WTC11 (cell line): ENCODE measurements around the gene MRPL10. TPM values are rescaled to one million over a fixed set of nuclear protein-coding genes. Genes with fewer than 3 reads are reported as not detected.
A peak's percentile ranks its signal among the peaks of the same experiment; 100 is the strongest.

Experiments used
- ATF1 ChIP-seq: sonication (generic); formaldehyde crosslinking; IDR thresholded peaks from 2 replicates; pipeline ENCODE4 v1.8.1; 2023; ENCODE audit warnings: mild to moderate bottlenecking, moderate library complexity, missing genetic modification reagents
- CREB1 ChIP-seq: sonication (generic); formaldehyde crosslinking; IDR thresholded peaks from 2 replicates; pipeline ENCODE4 v1.8.0; 2023; ENCODE audit warnings: mild to moderate bottlenecking, missing genetic modification reagents
- ESRRA ChIP-seq: sonication (generic); formaldehyde crosslinking; IDR thresholded peaks from 2 replicates; pipeline ENCODE4 v1.8.1; 2022; ENCODE audit warnings: mild to moderate bottlenecking, missing genetic modification reagents, borderline replicate concordance
- FOXK1 ChIP-seq: sonication (generic); formaldehyde crosslinking; IDR thresholded peaks from 2 replicates; pipeline ENCODE4 v1.8.0; 2022; ENCODE audit warnings: mild to moderate bottlenecking, moderate library complexity, missing genetic modification reagents
- FOXP1 ChIP-seq: sonication (generic); formaldehyde crosslinking; IDR thresholded peaks from 2 replicates; pipeline ENCODE4 v1.8.0; 2022; ENCODE audit warnings: missing genetic modification reagents, mild to moderate bottlenecking, moderate library complexity, borderline replicate concordance
- GRHL2 ChIP-seq: fragments of 250-450 bp; sonication (Bioruptor Pico); IDR thresholded peaks from 2 replicates; pipeline ENCODE4 v1.8.0; 2022; ENCODE audit warnings: mild to moderate bottlenecking, moderate library complexity; ENCODE audit not compliant: insufficient replicate concordance, severe bottlenecking
- GTF2I ChIP-seq: fragments of 250-450 bp; sonication (Bioruptor Pico); conservative IDR thresholded peaks from 2 replicates; pipeline ENCODE4 v1.4.0; 2021; ENCODE audit warnings: mild to moderate bottlenecking
- IRF2 ChIP-seq: sonication (generic); formaldehyde crosslinking; IDR thresholded peaks from 2 replicates; pipeline ENCODE4 v1.8.0; 2022; ENCODE audit warnings: low read depth, missing genetic modification reagents, borderline replicate concordance
- JUN ChIP-seq: sonication (generic); formaldehyde crosslinking; IDR thresholded peaks from 2 replicates; pipeline ENCODE4 v1.8.0; 2023; ENCODE audit warnings: mild to moderate bottlenecking, missing genetic modification reagents
- NR1H2 ChIP-seq: sonication (generic); formaldehyde crosslinking; IDR thresholded peaks from 2 replicates; pipeline ENCODE4 v1.9.0; 2021; ENCODE audit warnings: mild to moderate bottlenecking, moderate library complexity, missing genetic modification reagents
- SOX15 ChIP-seq: fragments of 250-450 bp; sonication (Bioruptor Pico); IDR thresholded peaks from 2 replicates; pipeline ENCODE4 v1.9.0; 2021; ENCODE audit warnings: mild to moderate bottlenecking
- TCF7 ChIP-seq: sonication (generic); formaldehyde crosslinking; IDR thresholded peaks from 2 replicates; pipeline ENCODE4 v1.8.0; 2022; ENCODE audit warnings: mild to moderate bottlenecking, low read depth, missing genetic modification reagents, moderate library complexity
- ZNF317 ChIP-seq: sonication (generic); formaldehyde crosslinking; IDR thresholded peaks from 2 replicates; pipeline ENCODE4 v1.8.1; 2023; ENCODE audit warnings: low read depth, mild to moderate bottlenecking, moderate library complexity, missing genetic modification reagents, borderline replicate concordance
- ZNF396 ChIP-seq: fragments of 250-450 bp; sonication (Bioruptor Pico); IDR thresholded peaks from 2 replicates; pipeline ENCODE4 v1.8.0; 2021; ENCODE audit warnings: mild to moderate bottlenecking, moderate library complexity, borderline replicate concordance
- ZNF423 ChIP-seq: fragments of 250-450 bp; sonication (Bioruptor Pico); IDR thresholded peaks from 2 replicates; pipeline ENCODE4 v2.1.2; 2022; ENCODE audit warnings: mild to moderate bottlenecking, moderate library complexity
- total RNA-seq: library from RNA; stranded (reverse); gene quantifications from 3 replicates; pipeline ENCODE4 v1.2.3, GENCODE V29; 2021
- TF ChIP-seq, protein P1 (sequence below): sonication (generic); formaldehyde crosslinking; IDR thresholded peaks from 2 replicates; pipeline ENCODE4 v1.8.1; 2023; ENCODE audit warnings: mild to moderate bottlenecking, missing genetic modification reagents, moderate library complexity
- TF ChIP-seq, protein P2 (sequence below): sonication (generic); formaldehyde crosslinking; IDR thresholded peaks from 2 replicates; pipeline ENCODE4 v1.8.1; 2022; ENCODE audit warnings: mild to moderate bottlenecking, moderate library complexity, missing genetic modification reagents
- TF ChIP-seq, protein P3 (sequence below): fragments of 250-450 bp; sonication (Bioruptor Pico); IDR thresholded peaks from 2 replicates; pipeline ENCODE4 v1.9.0; 2021; ENCODE audit warnings: mild to moderate bottlenecking
- TF ChIP-seq, protein P4 (sequence below): sonication (generic); formaldehyde crosslinking; IDR thresholded peaks from 2 replicates; pipeline ENCODE4 v1.8.1; 2022; ENCODE audit warnings: missing genetic modification reagents, borderline replicate concordance
- TF ChIP-seq, protein P5 (sequence below): fragments of 250-450 bp; sonication (Bioruptor Pico); IDR thresholded peaks from 2 replicates; pipeline ENCODE4 v1.9.0; 2021; ENCODE audit warnings: mild to moderate bottlenecking
- TF ChIP-seq, protein P6 (sequence below): sonication (generic); formaldehyde crosslinking; IDR thresholded peaks from 2 replicates; pipeline ENCODE4 v1.8.1; 2023; ENCODE audit warnings: mild to moderate bottlenecking, missing genetic modification reagents
- TF ChIP-seq, protein P7 (sequence below): fragments of 250-450 bp; sonication (Bioruptor Pico); IDR thresholded peaks from 2 replicates; pipeline ENCODE4 v1.9.0; 2021; ENCODE audit warnings: mild to moderate bottlenecking, borderline replicate concordance
- TF ChIP-seq, protein P8 (sequence below): sonication (generic); formaldehyde crosslinking; IDR thresholded peaks from 2 replicates; pipeline ENCODE4 v1.8.1; 2022; ENCODE audit warnings: low read depth, mild to moderate bottlenecking, moderate library complexity, missing genetic modification reagents, borderline replicate concordance

MRPL10 gene
- total RNA-seq, 1 experiment from 2014 or later, result 80.1 TPM

DNA sequence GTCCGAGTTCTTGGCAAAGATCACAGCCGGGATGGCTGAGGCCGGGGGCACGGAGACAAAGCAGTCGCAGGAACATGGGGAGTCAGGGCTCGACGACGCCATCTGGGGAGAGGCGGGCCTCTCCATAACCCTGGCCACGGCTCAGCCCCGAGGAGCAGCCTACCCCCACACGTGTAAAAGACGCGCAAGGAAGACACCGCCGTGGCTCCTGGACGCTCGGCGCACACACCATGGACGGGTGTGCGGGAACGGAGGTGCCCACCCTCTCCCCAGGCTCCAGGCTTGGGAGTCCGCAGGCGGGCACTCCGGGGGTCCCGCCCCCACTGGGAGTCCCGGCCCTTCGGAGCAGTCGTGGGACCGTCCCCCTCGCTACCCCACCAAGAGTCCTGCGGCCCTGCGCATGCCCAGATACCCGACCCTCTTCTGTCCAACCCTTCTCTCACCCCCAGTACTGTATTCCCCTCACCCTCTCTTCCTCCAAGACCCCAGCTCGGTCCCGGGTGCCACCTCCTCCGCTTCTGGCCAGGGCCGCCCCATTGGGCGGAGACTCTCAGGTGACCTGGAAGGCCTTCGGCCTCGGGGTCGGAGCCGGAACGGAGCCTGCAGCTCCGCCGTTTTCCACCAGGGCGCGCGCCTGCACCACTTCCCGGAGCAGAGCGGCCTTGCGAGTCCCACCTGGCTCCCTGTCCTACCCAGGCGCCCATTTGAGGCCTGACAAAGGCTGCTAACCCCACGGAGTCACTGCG lies 9.6 kb upstream of the MRPL10 start, which contains the start of gene SCRN2 (continued):
- TF ChIP-seq, protein P1, sequence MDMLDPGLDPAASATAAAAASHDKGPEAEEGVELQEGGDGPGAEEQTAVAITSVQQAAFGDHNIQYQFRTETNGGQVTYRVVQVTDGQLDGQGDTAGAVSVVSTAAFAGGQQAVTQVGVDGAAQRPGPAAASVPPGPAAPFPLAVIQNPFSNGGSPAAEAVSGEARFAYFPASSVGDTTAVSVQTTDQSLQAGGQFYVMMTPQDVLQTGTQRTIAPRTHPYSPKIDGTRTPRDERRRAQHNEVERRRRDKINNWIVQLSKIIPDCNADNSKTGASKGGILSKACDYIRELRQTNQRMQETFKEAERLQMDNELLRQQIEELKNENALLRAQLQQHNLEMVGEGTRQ, result peak; percentile 80
- TF ChIP-seq, protein P2, sequence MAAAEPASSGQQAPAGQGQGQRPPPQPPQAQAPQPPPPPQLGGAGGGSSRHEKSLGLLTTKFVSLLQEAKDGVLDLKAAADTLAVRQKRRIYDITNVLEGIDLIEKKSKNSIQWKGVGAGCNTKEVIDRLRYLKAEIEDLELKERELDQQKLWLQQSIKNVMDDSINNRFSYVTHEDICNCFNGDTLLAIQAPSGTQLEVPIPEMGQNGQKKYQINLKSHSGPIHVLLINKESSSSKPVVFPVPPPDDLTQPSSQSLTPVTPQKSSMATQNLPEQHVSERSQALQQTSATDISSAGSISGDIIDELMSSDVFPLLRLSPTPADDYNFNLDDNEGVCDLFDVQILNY (CRISPR knock-in tag), result no peak
- TF ChIP-seq ZNF423 (CRISPR knock-in tag) (peak; percentile 94), ATF1 (CRISPR knock-in tag) (no peak), GRHL2 (CRISPR knock-in tag) (no peak), SOX15 (CRISPR knock-in tag) (no peak), JUN (no peak), GTF2I (CRISPR knock-in tag) (no peak), ZNF396 (CRISPR knock-in tag) (no peak), ESRRA (0 out of 2 replicates have a peak, but pooled peaks have one; percentile 23), ZNF317 (CRISPR knock-in tag) (no peak), FOXP1 (CRISPR knock-in tag) (peak; percentile 48; the same call in 1 of the 2 replicates), CREB1 (CRISPR knock-in tag) (no peak), FOXK1 (CRISPR knock-in tag) (0 out of 2 replicates have a peak, but pooled peaks have one; percentile 31), NR1H2 (CRISPR knock-in tag) (no peak), TCF7 (CRISPR knock-in tag) (no peak), IRF2 (no peak)
- TF ChIP-seq, protein P3, sequence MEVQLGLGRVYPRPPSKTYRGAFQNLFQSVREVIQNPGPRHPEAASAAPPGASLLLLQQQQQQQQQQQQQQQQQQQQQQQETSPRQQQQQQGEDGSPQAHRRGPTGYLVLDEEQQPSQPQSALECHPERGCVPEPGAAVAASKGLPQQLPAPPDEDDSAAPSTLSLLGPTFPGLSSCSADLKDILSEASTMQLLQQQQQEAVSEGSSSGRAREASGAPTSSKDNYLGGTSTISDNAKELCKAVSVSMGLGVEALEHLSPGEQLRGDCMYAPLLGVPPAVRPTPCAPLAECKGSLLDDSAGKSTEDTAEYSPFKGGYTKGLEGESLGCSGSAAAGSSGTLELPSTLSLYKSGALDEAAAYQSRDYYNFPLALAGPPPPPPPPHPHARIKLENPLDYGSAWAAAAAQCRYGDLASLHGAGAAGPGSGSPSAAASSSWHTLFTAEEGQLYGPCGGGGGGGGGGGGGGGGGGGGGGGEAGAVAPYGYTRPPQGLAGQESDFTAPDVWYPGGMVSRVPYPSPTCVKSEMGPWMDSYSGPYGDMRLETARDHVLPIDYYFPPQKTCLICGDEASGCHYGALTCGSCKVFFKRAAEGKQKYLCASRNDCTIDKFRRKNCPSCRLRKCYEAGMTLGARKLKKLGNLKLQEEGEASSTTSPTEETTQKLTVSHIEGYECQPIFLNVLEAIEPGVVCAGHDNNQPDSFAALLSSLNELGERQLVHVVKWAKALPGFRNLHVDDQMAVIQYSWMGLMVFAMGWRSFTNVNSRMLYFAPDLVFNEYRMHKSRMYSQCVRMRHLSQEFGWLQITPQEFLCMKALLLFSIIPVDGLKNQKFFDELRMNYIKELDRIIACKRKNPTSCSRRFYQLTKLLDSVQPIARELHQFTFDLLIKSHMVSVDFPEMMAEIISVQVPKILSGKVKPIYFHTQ (CRISPR knock-in tag), result no peak
- TF ChIP-seq, protein P4, sequence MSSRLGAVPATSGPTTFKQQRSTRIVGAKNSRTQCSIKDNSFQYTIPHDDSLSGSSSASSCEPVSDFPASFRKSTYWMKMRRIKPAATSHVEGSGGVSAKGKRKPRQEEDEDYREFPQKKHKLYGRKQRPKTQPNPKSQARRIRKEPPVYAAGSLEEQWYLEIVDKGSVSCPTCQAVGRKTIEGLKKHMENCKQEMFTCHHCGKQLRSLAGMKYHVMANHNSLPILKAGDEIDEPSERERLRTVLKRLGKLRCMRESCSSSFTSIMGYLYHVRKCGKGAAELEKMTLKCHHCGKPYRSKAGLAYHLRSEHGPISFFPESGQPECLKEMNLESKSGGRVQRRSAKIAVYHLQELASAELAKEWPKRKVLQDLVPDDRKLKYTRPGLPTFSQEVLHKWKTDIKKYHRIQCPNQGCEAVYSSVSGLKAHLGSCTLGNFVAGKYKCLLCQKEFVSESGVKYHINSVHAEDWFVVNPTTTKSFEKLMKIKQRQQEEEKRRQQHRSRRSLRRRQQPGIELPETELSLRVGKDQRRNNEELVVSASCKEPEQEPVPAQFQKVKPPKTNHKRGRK (CRISPR knock-in tag), result no peak
- TF ChIP-seq, protein P5, sequence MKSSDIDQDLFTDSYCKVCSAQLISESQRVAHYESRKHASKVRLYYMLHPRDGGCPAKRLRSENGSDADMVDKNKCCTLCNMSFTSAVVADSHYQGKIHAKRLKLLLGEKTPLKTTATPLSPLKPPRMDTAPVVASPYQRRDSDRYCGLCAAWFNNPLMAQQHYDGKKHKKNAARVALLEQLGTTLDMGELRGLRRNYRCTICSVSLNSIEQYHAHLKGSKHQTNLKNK (CRISPR knock-in tag), result no peak
- TF ChIP-seq, protein P6, sequence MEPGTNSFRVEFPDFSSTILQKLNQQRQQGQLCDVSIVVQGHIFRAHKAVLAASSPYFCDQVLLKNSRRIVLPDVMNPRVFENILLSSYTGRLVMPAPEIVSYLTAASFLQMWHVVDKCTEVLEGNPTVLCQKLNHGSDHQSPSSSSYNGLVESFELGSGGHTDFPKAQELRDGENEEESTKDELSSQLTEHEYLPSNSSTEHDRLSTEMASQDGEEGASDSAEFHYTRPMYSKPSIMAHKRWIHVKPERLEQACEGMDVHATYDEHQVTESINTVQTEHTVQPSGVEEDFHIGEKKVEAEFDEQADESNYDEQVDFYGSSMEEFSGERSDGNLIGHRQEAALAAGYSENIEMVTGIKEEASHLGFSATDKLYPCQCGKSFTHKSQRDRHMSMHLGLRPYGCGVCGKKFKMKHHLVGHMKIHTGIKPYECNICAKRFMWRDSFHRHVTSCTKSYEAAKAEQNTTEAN, result no peak; the same call in 1 of the 2 replicates
- TF ChIP-seq, protein P7, sequence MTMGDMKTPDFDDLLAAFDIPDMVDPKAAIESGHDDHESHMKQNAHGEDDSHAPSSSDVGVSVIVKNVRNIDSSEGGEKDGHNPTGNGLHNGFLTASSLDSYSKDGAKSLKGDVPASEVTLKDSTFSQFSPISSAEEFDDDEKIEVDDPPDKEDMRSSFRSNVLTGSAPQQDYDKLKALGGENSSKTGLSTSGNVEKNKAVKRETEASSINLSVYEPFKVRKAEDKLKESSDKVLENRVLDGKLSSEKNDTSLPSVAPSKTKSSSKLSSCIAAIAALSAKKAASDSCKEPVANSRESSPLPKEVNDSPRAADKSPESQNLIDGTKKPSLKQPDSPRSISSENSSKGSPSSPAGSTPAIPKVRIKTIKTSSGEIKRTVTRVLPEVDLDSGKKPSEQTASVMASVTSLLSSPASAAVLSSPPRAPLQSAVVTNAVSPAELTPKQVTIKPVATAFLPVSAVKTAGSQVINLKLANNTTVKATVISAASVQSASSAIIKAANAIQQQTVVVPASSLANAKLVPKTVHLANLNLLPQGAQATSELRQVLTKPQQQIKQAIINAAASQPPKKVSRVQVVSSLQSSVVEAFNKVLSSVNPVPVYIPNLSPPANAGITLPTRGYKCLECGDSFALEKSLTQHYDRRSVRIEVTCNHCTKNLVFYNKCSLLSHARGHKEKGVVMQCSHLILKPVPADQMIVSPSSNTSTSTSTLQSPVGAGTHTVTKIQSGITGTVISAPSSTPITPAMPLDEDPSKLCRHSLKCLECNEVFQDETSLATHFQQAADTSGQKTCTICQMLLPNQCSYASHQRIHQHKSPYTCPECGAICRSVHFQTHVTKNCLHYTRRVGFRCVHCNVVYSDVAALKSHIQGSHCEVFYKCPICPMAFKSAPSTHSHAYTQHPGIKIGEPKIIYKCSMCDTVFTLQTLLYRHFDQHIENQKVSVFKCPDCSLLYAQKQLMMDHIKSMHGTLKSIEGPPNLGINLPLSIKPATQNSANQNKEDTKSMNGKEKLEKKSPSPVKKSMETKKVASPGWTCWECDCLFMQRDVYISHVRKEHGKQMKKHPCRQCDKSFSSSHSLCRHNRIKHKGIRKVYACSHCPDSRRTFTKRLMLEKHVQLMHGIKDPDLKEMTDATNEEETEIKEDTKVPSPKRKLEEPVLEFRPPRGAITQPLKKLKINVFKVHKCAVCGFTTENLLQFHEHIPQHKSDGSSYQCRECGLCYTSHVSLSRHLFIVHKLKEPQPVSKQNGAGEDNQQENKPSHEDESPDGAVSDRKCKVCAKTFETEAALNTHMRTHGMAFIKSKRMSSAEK, result no peak
- TF ChIP-seq, protein P8, sequence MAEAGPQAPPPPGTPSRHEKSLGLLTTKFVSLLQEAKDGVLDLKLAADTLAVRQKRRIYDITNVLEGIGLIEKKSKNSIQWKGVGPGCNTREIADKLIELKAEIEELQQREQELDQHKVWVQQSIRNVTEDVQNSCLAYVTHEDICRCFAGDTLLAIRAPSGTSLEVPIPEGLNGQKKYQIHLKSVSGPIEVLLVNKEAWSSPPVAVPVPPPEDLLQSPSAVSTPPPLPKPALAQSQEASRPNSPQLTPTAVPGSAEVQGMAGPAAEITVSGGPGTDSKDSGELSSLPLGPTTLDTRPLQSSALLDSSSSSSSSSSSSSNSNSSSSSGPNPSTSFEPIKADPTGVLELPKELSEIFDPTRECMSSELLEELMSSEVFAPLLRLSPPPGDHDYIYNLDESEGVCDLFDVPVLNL (CRISPR knock-in tag), result no peak
